Pancreas (tissue), 10 donors: Measurements from ENCODE around the gene S1PR1. TPM values are rescaled to one million over a fixed set of nuclear protein-coding genes. Genes with fewer than 3 reads are reported as not detected.

ENCODE experiments used
- ATAC-seq, 4 donors: fragments of 200-7000 bp; cut with Tn5 transposase; one replicate each; pipeline versions ENCODE4 v1.8.0 to v1.9.1; 2020; ENCODE audit warnings: mild to moderate bottlenecking in 4 of 4, moderate library complexity in 4 of 4
- DNase-seq, 6 donors: peaks; one replicate each; pipeline ENCODE4 v3.0.0-alpha.2; 2020
- FAIRE-seq: peaks from 2 replicates; lab custom pipeline; 2012; peaks lifted over from hg19 to GRCh38; lab: Jason Lieb, UNC
- H3K27ac ChIP-seq, 4 donors: fragments of 200-600 bp; sonication (generic); 1 replicate in 3 of 4; 2 replicates in 1 of 4; pipeline versions ENCODE4 v1.5.0 to v1.8.0; 2020
- H3K27me3 ChIP-seq, 4 donors: fragments of 200-600 bp; one replicate each; pipeline ENCODE4 v1.8.0; 2021
- H3K36me3 ChIP-seq, 3 donors: fragments of 200-600 bp; sonication (generic) in 1 of 3; one replicate each; pipeline versions ENCODE4 v1.5.0 to v1.8.0; 2020 to 2021
- H3K4me1 ChIP-seq, 3 donors: fragments of 200-600 bp; one replicate each; pipeline ENCODE4 v1.8.0; 2021
- H3K4me3 ChIP-seq, 4 donors: fragments of 200-600 bp; sonication (generic) in 2 of 4; one replicate each; pipeline versions ENCODE4 v1.5.0 to v1.8.0; 2020 to 2021
- H3K9me3 ChIP-seq, 4 donors: fragments of 200-600 bp; one replicate each; pipeline ENCODE4 v1.8.0; 2021
- WGBS, 2 donors: extraction: QIAGEN DNeasy Blood & Tissue Kit; methylation state at CpG; one replicate each; pipeline ENCODE4 v1.1.7; 2013; 5-methylcytosine and 5-hydroxymethylcytosine counted together
- intact Hi-C, 3 donors: fragments of 100-400 bp; cut with DNase I; formaldehyde crosslinking; loops; one replicate each; pipeline versions ENCODE4 v1.11.1 to v1.14.2; 2022
- polyA plus RNA-seq, 2 donors: library from polyadenylated mRNA; stranded (reverse); fragments of 200-250 nt; gene quantifications; one replicate each; pipeline ENCODE4 v1.2.3, GENCODE V29; 2013
- total RNA-seq, 6 donors: library from RNA; stranded (reverse); fragmentation: NEBNext Ultra II Directional in 4 of 6; extraction: Animal tissue kit (Norgen Biotek cat#: 25700) in 4 of 6; gene quantifications; one replicate each; pipeline versions ENCODE4 v1.2.1 to v1.2.4, GENCODE V29; 2021 to 2023
- TF ChIP-seq, protein P1 (sequence below), 4 donors: fragments of 200-600 bp; sonication (generic) in 3 of 4; IDR thresholded peaks; one replicate each; pipeline versions ENCODE4 v1.5.0 to v1.8.0; 2021; ENCODE audit warnings: antibody characterized with exemption in 4 of 4
- donor health status: healthy with polysubstance abuse.
- donor health status: DM: no; HTN: no; CAD: no; lungs with moderate emphysema.
- donor health status: DM: no; HTN: no; CAD: no.
- donor health status: control.
- donor health status: control.
- donor health status: Bipolar disorder and iron deficiency.
- donor health status: DM: yes; HTN: yes; CAD: no.
- donor health status: DM: no; HTN: no; CAD: no.
- donor health status: DM: no; HTN: no; CAD: no.
- donor health status: DM: yes; HTN: yes; CAD: no.

Gene S1PR1
- total and polyA plus RNA-seq, 8 donors: 2.3 to 10.1 (median 5.7) TPM

DNA sequence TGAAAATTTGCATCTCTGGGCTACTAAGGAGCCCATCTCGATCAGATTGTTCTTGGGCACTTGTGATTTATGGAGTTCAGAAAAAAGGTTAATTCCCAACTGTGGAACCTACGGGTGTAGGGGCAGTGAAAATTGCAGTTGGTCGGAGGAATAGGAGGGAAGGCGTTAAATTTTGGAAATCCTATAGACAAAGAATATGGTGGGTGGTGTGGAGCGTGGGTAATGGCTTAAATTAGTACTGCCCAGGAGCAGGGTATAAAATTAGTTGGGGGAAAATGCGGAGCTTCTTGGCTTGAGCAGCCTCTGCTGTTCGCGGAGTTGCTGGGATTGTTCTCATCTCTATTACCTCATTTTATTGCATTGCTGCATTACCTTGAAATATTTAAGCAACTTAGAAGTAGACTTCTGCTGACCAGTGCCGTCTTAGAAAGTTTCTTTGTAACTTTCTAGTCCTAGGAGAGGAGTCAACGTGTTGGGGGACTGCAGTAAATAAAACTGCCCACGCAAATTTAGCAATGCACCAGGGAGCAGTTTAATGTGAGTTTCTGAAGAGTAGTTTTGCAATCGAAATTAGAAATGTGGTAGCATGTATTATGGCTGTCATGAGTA is 514 bp downstream of the S1PR1 start:
- no peaks in the 10 kb centered on the region for H3K9me3 ChIP-seq
- intact Hi-C loops: loop anchor here in 1 of 3 donors (5.0 to 10.0 kb wide), 2 partner anchors 105 to 313 kb away; no protein-coding TSS in a partner anchor
- TF ChIP-seq, protein P1, sequence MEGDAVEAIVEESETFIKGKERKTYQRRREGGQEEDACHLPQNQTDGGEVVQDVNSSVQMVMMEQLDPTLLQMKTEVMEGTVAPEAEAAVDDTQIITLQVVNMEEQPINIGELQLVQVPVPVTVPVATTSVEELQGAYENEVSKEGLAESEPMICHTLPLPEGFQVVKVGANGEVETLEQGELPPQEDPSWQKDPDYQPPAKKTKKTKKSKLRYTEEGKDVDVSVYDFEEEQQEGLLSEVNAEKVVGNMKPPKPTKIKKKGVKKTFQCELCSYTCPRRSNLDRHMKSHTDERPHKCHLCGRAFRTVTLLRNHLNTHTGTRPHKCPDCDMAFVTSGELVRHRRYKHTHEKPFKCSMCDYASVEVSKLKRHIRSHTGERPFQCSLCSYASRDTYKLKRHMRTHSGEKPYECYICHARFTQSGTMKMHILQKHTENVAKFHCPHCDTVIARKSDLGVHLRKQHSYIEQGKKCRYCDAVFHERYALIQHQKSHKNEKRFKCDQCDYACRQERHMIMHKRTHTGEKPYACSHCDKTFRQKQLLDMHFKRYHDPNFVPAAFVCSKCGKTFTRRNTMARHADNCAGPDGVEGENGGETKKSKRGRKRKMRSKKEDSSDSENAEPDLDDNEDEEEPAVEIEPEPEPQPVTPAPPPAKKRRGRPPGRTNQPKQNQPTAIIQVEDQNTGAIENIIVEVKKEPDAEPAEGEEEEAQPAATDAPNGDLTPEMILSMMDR (IDR thresholded peaks at IDR 0.05): no peak
- H3K4me3 ChIP-seq: peak overlapping the region; percentile 14 to 59 (median 36)
- H3K27me3 ChIP-seq: peaks cover 0 to 26% (median 0%) of the 10 kb centered on the region in 4 donors
- H3K27ac ChIP-seq: peak overlapping the region in 1 of 4 donors; percentile 30
- FAIRE-seq (no peak), ATAC-seq (peak in 3 of 4 donors; percentile 18 to 23 (median 22)), DNase-seq (no peak)
- H3K36me3 ChIP-seq: no peaks in the 10 kb centered on the region
- peaks cover 4 to 14% (median 8%) of the 10 kb centered on the region in 3 donors for H3K4me1 ChIP-seq
- WGBS, 2 donors: 5 to 6% methylated on average over 12 of the region's 12 CpGs

DNA sequence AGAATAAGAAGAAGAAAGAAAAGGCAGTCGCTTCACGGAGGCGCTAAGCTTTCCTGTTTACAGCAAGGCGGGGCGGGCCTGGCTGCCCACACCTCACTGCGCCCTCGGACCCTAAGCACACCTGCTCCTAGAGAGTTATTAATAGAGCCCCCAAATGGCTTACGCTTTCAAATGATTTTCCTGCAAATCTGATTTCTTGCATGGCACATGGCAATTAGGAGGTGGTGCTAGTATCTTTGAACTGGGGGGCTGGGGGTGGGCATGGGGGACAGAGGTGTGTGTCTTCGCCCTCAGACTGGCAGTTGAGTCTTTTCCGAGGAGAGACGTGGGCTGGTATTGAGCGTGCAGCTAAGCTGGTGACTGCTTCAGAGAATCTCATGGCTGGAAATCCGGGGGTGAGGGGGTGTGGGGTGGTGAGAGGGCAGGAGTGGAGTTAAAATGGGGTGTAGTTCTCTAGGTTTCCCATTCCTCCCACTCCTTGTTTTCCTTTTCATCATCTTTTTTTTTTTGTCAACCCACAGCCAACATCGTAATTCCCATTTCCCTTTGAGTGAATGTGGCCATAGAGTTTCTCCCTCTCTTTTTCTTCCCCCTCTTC is 1.3 kb downstream of the S1PR1 start:
- ATAC-seq: no peak
- peak overlapping the region in 1 of 4 donors; percentile 12 for H3K4me3 ChIP-seq
- FAIRE-seq: no peak
- WGBS, 2 donors: 27 to 31% methylated on average over 14 of the region's 14 CpGs
- no peak overlapping the region for H3K27ac ChIP-seq
- H3K36me3 ChIP-seq: no peaks in the 10 kb centered on the region
- peaks cover 0 to 32% (median 0%) of the 10 kb centered on the region in 4 donors for H3K27me3 ChIP-seq
- TF ChIP-seq, protein P1 (IDR thresholded peaks at IDR 0.05): no peak
- peaks cover 4 to 14% (median 8%) of the 10 kb centered on the region in 3 donors for H3K4me1 ChIP-seq
- no peak for DNase-seq
- H3K9me3 ChIP-seq: no peaks in the 10 kb centered on the region
- intact Hi-C loops: loop anchor here in 1 of 3 donors (5.0 to 10.0 kb wide), 2 partner anchors 106 to 313 kb away; no protein-coding TSS in a partner anchor

DNA sequence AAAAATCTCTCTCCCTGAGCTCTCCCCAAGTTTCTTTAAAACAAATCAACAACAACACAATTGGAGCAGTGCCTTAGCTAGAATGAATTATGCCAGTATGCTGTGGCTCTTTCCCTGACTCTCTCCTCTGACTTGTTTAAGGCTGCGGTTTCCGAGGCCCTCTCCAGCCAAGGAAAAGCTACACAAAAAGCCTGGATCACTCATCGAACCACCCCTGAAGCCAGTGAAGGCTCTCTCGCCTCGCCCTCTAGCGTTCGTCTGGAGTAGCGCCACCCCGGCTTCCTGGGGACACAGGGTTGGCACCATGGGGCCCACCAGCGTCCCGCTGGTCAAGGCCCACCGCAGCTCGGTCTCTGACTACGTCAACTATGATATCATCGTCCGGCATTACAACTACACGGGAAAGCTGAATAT is 1.9 kb downstream of the S1PR1 start:
- peaks cover 0 to 34% (median 0%) of the 10 kb centered on the region in 4 donors for H3K27me3 ChIP-seq
- ATAC-seq: peak; percentile 77 to 87 (median 82)
- no peak for FAIRE-seq
- no peak overlapping the region for H3K4me3 ChIP-seq
- peaks cover 4 to 14% (median 8%) of the 10 kb centered on the region in 3 donors for H3K4me1 ChIP-seq
- peak; percentile 50 to 93 (median 76) for DNase-seq
- no peaks in the 10 kb centered on the region for H3K36me3 ChIP-seq
- 3 to 7% methylated on average over 17 of the region's 17 CpGs for WGBS, 2 donors
- H3K9me3 ChIP-seq: no peaks in the 10 kb centered on the region
- TF ChIP-seq, protein P1 (IDR thresholded peaks at IDR 0.05): peak; percentile 80 to 92 (median 88)
- intact Hi-C loops: loop anchor here in 1 of 3 donors (5.0 to 10.0 kb wide), 2 partner anchors 106 to 314 kb away; no protein-coding TSS in a partner anchor
- H3K27ac ChIP-seq: no peak overlapping the region

DNA sequence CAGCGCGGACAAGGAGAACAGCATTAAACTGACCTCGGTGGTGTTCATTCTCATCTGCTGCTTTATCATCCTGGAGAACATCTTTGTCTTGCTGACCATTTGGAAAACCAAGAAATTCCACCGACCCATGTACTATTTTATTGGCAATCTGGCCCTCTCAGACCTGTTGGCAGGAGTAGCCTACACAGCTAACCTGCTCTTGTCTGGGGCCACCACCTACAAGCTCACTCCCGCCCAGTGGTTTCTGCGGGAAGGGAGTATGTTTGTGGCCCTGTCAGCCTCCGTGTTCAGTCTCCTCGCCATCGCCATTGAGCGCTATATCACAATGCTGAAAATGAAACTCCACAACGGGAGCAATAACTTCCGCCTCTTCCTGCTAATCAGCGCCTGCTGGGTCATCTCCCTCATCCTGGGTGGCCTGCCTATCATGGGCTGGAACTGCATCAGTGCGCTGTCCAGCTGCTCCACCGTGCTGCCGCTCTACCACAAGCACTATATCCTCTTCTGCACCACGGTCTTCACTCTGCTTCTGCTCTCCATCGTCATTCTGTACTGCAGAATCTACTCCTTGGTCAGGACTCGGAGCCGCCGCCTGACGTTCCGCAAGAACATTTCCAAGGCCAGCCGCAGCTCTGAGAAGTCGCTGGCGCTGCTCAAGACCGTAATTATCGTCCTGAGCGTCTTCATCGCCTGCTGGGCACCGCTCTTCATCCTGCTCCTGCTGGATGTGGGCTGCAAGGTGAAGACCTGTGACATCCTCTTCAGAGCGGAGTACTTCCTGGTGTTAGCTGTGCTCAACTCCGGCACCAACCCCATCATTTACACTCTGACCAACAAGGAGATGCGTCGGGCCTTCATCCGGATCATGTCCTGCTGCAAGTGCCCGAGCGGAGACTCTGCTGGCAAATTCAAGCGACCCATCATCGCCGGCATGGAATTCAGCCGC is 2.5 kb downstream of the S1PR1 start:
- FAIRE-seq: no peak
- Histone ChIP-seq H3K36me3 (no peaks in the 10 kb centered on the region), H3K27ac (no peak overlapping the region), H3K9me3 (no peaks in the 10 kb centered on the region), H3K4me1 (peaks cover 4 to 14% (median 8%) of the 10 kb centered on the region in 3 donors), H3K27me3 (peaks cover 0 to 34% (median 0%) of the 10 kb centered on the region in 4 donors), H3K4me3 (peak overlapping the region in 1 of 4 donors; percentile 12)
- TF ChIP-seq, protein P1 (IDR thresholded peaks at IDR 0.05): peak in 1 of 4 donors; percentile 12
- intact Hi-C loops: loop anchor here in 1 of 3 donors (5.0 to 10.0 kb wide), 2 partner anchors 107 to 315 kb away; no protein-coding TSS in a partner anchor
- no peak for DNase-seq
- ATAC-seq: no peak
- 70 to 78% methylated on average over 42 of the region's 42 CpGs for WGBS, 2 donors
